Lower lobe of right lung (tissue), 2 donors: ENCODE results near the gene MRE11. TPM values are rescaled to one million over a fixed set of nuclear protein-coding genes. Genes with fewer than 3 reads are reported as not detected.

Experiments
- ATAC-seq, 2 donors: fragments of 200-7000 bp; cut with Tn5 transposase; one replicate each; pipeline ENCODE4 v1.9.1; 2020 to 2022; ENCODE audit warnings: mild to moderate bottlenecking in 2 of 2, moderate library complexity in 2 of 2
- DNase-seq: peaks from one replicate; pipeline ENCODE4 v3.0.0-alpha.2; 2020
- H3K27ac ChIP-seq: fragments of 200-600 bp; one replicate; pipeline ENCODE4 v1.8.0; 2022
- H3K27me3 ChIP-seq: fragments of 200-600 bp; one replicate; pipeline ENCODE4 v1.8.0; 2022; ENCODE audit warnings: low read depth
- H3K36me3 ChIP-seq: fragments of 200-600 bp; one replicate; pipeline ENCODE4 v1.8.0; 2022; ENCODE audit warnings: mild to moderate bottlenecking
- H3K4me1 ChIP-seq: fragments of 200-600 bp; one replicate; pipeline ENCODE4 v1.8.0; 2022
- H3K4me3 ChIP-seq: fragments of 200-600 bp; one replicate; pipeline ENCODE4 v1.8.0; 2022; ENCODE audit warnings: mild to moderate bottlenecking
- H3K9me3 ChIP-seq: fragments of 200-600 bp; one replicate; pipeline ENCODE4 v1.8.0; 2022
- CTCF ChIP-seq: fragments of 200-600 bp; IDR thresholded peaks from one replicate; pipeline ENCODE4 v1.8.0; 2022; ENCODE audit warnings: antibody characterized with exemption, mild to moderate bottlenecking
- intact Hi-C: fragments of 100-400 bp; cut with DNase I; formaldehyde crosslinking; loops from one replicate; pipeline ENCODE4 v1.11.0; 2022
- total RNA-seq: library from RNA; stranded (reverse); fragmentation: NEBNext Ultra II Directional; extraction: Animal tissue kit (Norgen Biotek cat#: 25700); gene quantifications from one replicate; pipeline ENCODE4 v1.2.1, GENCODE V29; 2021
- donor health status: DM: no; HTN: yes; CAD: no; lungs with severe emphysema.

Gene MRE11
- total RNA-seq, 1 donor from 2014 or later: 17.6 TPM

GRCh38 chr11:94447149-94447548 is 46.5 kb downstream of the MRE11 start:
- H3K4me1 ChIP-seq: no peaks in the 10 kb centered on the region
- no peak for DNase-seq
- H3K27ac ChIP-seq: no peak overlapping the region
- H3K36me3 ChIP-seq: peaks cover 50% of the 10 kb centered on the region
- intact Hi-C loops: no loop called here
- TF ChIP-seq CTCF: no peak
- H3K27me3 ChIP-seq: no peaks in the 10 kb centered on the region
- no peak overlapping the region for H3K4me3 ChIP-seq
- no peaks in the 10 kb centered on the region for H3K9me3 ChIP-seq
- ATAC-seq: no peak

GRCh38 chr11:94445641-94446040 is 48.0 kb downstream of the MRE11 start:
- H3K4me3 ChIP-seq: no peak overlapping the region
- H3K4me1 ChIP-seq: no peaks in the 10 kb centered on the region
- H3K9me3 ChIP-seq: no peaks in the 10 kb centered on the region
- DNase-seq (no peak), ATAC-seq (no peak)
- TF ChIP-seq CTCF: no peak
- no peaks in the 10 kb centered on the region for H3K27me3 ChIP-seq
- H3K36me3 ChIP-seq: peaks cover 55% of the 10 kb centered on the region
- intact Hi-C loops: no loop called here
- H3K27ac ChIP-seq: no peak overlapping the region

- TF ChIP-seq CTCF: no peak
- Histone ChIP-seq H3K27ac (no peak overlapping the region), H3K27me3 (no peaks in the 10 kb centered on the region), H3K4me1 (no peaks in the 10 kb centered on the region), H3K9me3 (no peaks in the 10 kb centered on the region), H3K36me3 (peaks cover 61% of the 10 kb centered on the region), H3K4me3 (no peak overlapping the region)
- ATAC-seq (no peak), DNase-seq (no peak)
- intact Hi-C loops: no loop called here
These were observed 60.6 kb downstream of the MRE11 start for GRCh38 chr11:94433049-94433448.

- Histone ChIP-seq H3K36me3 (peaks cover 76% of the 10 kb centered on the region), H3K9me3 (no peaks in the 10 kb centered on the region), H3K4me3 (no peak overlapping the region), H3K27me3 (no peaks in the 10 kb centered on the region), H3K4me1 (no peaks in the 10 kb centered on the region), H3K27ac (no peak overlapping the region)
- no peak for DNase-seq
- no peak for TF ChIP-seq CTCF
- intact Hi-C loops: no loop called here
- ATAC-seq: no peak
These were observed 69.0 kb downstream of the MRE11 start for GRCh38 chr11:94424662-94425061.

GRCh38 chr11:94424011-94424410 is 69.6 kb downstream of the MRE11 start:
- no peaks in the 10 kb centered on the region for H3K4me1 ChIP-seq
- peaks cover 73% of the 10 kb centered on the region for H3K36me3 ChIP-seq
- ATAC-seq: no peak
- no peak overlapping the region for H3K4me3 ChIP-seq
- no peak overlapping the region for H3K27ac ChIP-seq
- intact Hi-C loops: no loop called here
- no peak for DNase-seq
- TF ChIP-seq CTCF: no peak
- H3K9me3 ChIP-seq: no peaks in the 10 kb centered on the region
- H3K27me3 ChIP-seq: no peaks in the 10 kb centered on the region

- Histone ChIP-seq H3K4me1 (no peaks in the 10 kb centered on the region), H3K36me3 (peaks cover 71% of the 10 kb centered on the region), H3K9me3 (no peaks in the 10 kb centered on the region), H3K27ac (no peak overlapping the region), H3K4me3 (no peak overlapping the region), H3K27me3 (no peaks in the 10 kb centered on the region)
- no peak for TF ChIP-seq CTCF
- intact Hi-C loops: no loop called here
- ATAC-seq: peak in 1 of 2 donors; percentile 13
- no peak for DNase-seq
These were observed 70.1 kb downstream of the MRE11 start for GRCh38 chr11:94423507-94423906.
